Measurements from ENCODE around the gene RTKN2.

- TF ChIP-seq CTCF (IDR thresholded peaks at IDR 0.05): no peak
- TF ChIP-seq POLR2A (IDR thresholded peaks at IDR 0.05): no peak
Observed at GRCh38 chr10:62175251-62175650, 93.4 kb downstream of the RTKN2 start.

Data from Peyer's patch (tissue), 4 donors.